ENCODE results near the gene ZFHX3. TPM values are rescaled to one million over a fixed set of nuclear protein-coding genes. Genes with fewer than 3 reads are reported as not detected.

The ZFHX3 gene
- total RNA-seq, 1 experiment from 2014 or later = 1.5 TPM

DNA sequence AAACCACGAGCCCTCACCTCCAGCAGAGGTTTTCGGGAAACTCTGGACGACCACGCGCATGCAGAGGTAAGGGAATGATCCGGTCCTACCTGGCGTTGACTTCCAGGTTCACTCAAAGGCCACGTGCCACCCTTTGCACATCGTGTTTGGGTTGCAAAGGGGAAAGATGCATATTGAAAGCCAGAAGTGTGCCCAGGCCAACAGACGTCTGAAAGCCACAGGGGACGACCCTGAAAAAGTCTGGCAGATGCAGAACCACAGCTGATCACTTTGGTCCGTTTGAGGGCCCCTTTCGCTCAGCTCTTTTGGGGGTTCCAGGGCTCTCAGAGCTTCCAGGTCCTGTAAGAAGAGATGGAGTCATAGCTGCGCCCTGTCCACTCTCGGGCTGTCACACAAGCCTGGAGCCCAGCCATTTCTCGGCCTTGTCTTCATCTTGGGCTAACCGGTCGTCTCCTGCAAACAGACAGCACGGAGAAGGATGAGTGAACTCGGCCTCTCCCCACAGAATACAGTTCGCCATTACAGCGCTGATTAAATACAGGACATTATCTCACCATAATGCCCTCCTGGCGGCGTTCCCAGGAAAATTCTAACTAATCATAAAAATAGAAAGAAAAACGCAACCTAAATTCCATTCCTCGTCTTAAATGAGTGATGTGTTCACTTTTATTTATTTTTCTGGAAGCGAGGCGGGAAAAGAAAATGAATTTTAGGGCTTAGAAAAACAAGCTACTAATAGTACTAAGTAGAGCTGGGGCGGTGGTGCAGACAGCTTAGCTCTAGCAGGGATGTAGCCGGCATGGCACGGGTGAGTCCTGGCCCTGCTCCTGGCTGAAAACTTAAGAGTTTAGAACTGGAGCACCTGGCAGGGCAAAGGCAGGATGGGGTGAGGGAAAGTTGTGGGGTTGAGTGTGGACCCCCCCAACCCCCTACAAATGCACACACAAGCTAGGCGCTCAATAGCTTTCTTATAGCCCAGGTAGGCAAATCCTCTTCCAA lies 45.5 kb upstream of the ZFHX3 start:
- H2BK5ac ChIP-seq (ENCODE audit: insufficient read length, low read length) = no peak overlapping the region
- Mint-ChIP-seq H3K4me1 (peaks cover 0 to 5% of the 10 kb centered on the region in 2 experiments; a peak in 1 of 4 replicates), H3K9me3 (no peaks in the 10 kb centered on the region), H3K27me3 (ENCODE audit: low read depth) (peaks cover 17% of the 10 kb centered on the region), H3K27ac (no peak overlapping the region), H3K36me3 (ENCODE audit: insufficient read depth in 1 of 3, low read depth in 3 of 3) (no peaks in the 10 kb centered on the region), H3K4me3 (no peak overlapping the region)
- H3K79me1 ChIP-seq (ENCODE audit: insufficient read depth, low read depth, low read length, poor library complexity, severe bottlenecking) = no peaks in the 10 kb centered on the region
- no CpG with 5 or more reads among the region's 32 CpGs for WGBS (ENCODE audit: extremely low coverage, insufficient read length, low lambda C conversion rate)
- H2BK12ac ChIP-seq (ENCODE audit: insufficient read length, low read depth, low read length) = no peak overlapping the region
- no peak overlapping the region for H4K5ac ChIP-seq (ENCODE audit: insufficient read length, low read depth, low read length)
- H3K9me3 ChIP-seq (ENCODE audit: control insufficient read depth, low read depth, low read length) = no peaks in the 10 kb centered on the region
- TF ChIP-seq, protein P1, sequence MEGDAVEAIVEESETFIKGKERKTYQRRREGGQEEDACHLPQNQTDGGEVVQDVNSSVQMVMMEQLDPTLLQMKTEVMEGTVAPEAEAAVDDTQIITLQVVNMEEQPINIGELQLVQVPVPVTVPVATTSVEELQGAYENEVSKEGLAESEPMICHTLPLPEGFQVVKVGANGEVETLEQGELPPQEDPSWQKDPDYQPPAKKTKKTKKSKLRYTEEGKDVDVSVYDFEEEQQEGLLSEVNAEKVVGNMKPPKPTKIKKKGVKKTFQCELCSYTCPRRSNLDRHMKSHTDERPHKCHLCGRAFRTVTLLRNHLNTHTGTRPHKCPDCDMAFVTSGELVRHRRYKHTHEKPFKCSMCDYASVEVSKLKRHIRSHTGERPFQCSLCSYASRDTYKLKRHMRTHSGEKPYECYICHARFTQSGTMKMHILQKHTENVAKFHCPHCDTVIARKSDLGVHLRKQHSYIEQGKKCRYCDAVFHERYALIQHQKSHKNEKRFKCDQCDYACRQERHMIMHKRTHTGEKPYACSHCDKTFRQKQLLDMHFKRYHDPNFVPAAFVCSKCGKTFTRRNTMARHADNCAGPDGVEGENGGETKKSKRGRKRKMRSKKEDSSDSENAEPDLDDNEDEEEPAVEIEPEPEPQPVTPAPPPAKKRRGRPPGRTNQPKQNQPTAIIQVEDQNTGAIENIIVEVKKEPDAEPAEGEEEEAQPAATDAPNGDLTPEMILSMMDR (conservative IDR thresholded peaks at IDR 0.05) = no peak
- H2AFZ ChIP-seq (ENCODE audit: low read length) = no peak overlapping the region
- no peak for DNase-seq
- no peak overlapping the region for H3K27ac ChIP-seq (ENCODE audit: insufficient read length, low read depth, low read length)
- H3K9ac ChIP-seq (ENCODE audit: extremely low read depth, insufficient read length, low read length) = no peak overlapping the region
- H2BK15ac ChIP-seq (ENCODE audit: low read depth, low read length) = no peak overlapping the region
- H3K79me2 ChIP-seq (ENCODE audit: insufficient read depth, low read length) = no peaks in the 10 kb centered on the region
- no peak overlapping the region for H3K14ac ChIP-seq (ENCODE audit: insufficient read depth, low read length)
- H4K8ac ChIP-seq (replicated peaks; ENCODE audit: insufficient read length, low read depth, low read length) = no peak overlapping the region
- H3K23ac ChIP-seq (ENCODE audit: insufficient read length, low read depth, low read length) = no peak overlapping the region
- H3K4me2 ChIP-seq (ENCODE audit: insufficient read depth, insufficient read length, low read length) = no peak overlapping the region
- H4K91ac ChIP-seq (ENCODE audit: insufficient read length, low read depth, low read length) = no peak overlapping the region
- H2AK5ac ChIP-seq (ENCODE audit: insufficient read length, low read length) = no peak overlapping the region
- no peak overlapping the region for H3K56ac ChIP-seq (ENCODE audit: insufficient read length, low read depth, low read length)
- no peaks in the 10 kb centered on the region for H4K20me1 ChIP-seq (ENCODE audit: control insufficient read depth, insufficient read depth, insufficient read length)
- H3K4me1 ChIP-seq (ENCODE audit: insufficient read depth, low read length) = no peaks in the 10 kb centered on the region
- no peak overlapping the region for H3K18ac ChIP-seq (ENCODE audit: insufficient read length, low read depth, low read length)
- no peak overlapping the region for H3K4ac ChIP-seq (ENCODE audit: low read depth, low read length)
- H2BK120ac ChIP-seq (ENCODE audit: low read depth, low read length, poor library complexity, severe bottlenecking) = no peak overlapping the region
- H3T11ph ChIP-seq (ENCODE audit: low read length) = no peak overlapping the region
- H3K27me3 ChIP-seq (ENCODE audit: insufficient read depth, low read length) = no peaks in the 10 kb centered on the region
- H3K23me2 ChIP-seq (ENCODE audit: insufficient read length, low read depth, low read length, poor library complexity, severe bottlenecking) = no peaks in the 10 kb centered on the region
- no peak overlapping the region for H2BK20ac ChIP-seq (ENCODE audit: low read depth, low read length, poor library complexity, severe bottlenecking)

Measured in H9 (cell line).